Activated effector memory CD4-positive, alpha-beta T cell treated with anti-CD3 and anti-CD28 coated beads, Interleukin-2, amount 50 U/mL, for 16 hours (primary cell): ENCODE data around the gene ARMC6.
A peak's percentile ranks its signal among the peaks of the same experiment; 100 is the strongest.

Experiments
- DNase-seq: peaks from one replicate; pipeline ENCODE4 v3.0.0-alpha.2; 2020

ARMC6 gene

GRCh38 chr19:19033426-19034203 lies at the start of gene ARMC6, which contains the start of gene SUGP2:
Gene ARMC6 (plus strand): TSS chr19:19033603. CDS start chr19:19034210, 607 bp downstream.
Gene SUGP2 (minus strand): TSS chr19:19033517. CDS start chr19:19031071, 2,446 bp downstream.
- DNase-seq, result peak; percentile 96

DNA sequence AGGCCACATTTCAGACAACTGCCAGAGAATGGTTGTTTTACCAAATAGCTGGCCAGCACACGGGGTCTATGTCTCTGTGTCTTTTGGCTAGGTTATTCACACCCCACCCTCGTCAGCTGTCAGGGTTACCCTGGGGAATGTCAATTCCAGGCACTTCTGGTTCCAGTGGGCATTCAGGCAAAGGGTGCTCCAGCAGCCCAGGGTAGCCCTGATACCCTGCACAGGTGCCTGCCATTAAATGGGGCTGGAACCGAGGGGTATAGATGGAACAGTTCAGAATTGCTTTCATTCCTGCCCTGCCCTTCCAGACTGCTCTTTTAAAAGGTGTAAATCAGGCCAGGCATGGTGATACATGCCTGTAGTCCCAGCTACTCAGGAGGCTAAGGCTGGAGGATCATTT lies 49.2 kb upstream of the ARMC6 start:
- no peak for DNase-seq

- DNase-seq, result no peak
These were observed 48.1 kb upstream of the ARMC6 start for GRCh38 chr19:18985257-18985656.

- no peak for DNase-seq
These were observed 45.9 kb upstream of the ARMC6 start for GRCh38 chr19:18987456-18987855.

- no peak for DNase-seq
These were observed 44.1 kb upstream of the ARMC6 start for GRCh38 chr19:18989316-18989715.

DNA sequence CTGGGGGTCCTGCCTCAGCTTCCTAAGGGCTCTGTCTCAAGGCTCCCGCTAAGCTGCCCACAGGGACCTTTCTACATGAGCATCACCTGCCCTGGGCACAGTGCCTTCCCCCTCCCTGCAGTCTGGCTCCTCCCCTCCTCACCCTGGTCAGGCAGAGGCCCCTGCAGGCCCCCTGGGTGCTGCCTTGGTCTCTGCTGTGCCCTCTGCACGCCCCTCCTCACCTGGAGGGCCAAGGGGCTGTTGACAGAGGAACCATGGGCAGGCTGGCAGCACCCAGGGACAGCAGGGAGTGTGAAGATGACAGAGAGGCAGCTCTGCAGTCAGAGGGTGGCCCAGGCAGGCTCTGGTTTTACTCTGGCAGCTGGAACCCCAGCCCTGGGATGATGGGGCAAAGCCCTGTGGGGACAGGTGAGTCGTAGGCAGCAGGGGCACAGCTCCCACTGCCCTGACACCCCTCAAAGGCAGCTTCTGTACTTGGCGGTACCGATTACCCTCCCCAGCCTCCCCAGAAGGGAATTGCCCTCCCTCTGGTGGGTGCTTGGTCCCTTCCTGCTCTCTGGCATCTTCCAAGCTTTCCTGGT lies 43.2 kb upstream of the ARMC6 start:
- no peak for DNase-seq

- no peak for DNase-seq
These were observed 42.4 kb upstream of the ARMC6 start for GRCh38 chr19:18991006-18991405.

DNA sequence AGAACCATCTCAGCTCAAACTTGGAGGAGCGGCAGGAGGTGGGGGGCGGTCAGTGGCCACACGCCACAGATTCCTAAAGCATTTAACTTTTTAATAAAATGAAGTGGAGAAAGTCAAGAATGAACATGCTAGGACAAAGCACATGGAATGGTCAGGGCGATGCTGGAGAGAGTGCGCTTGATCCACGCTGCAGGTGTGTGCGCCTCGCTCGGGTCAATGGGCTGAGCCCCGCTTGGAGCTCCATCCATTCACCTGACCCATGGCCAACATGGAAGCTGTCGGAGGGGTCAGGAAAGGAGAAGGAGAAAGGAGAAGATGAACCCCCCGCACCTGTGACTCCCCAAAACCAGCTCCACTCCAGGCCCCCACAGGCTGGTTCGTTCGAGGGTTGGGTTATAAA lies 41.9 kb upstream of the ARMC6 start:
- DNase-seq, result no peak

DNA sequence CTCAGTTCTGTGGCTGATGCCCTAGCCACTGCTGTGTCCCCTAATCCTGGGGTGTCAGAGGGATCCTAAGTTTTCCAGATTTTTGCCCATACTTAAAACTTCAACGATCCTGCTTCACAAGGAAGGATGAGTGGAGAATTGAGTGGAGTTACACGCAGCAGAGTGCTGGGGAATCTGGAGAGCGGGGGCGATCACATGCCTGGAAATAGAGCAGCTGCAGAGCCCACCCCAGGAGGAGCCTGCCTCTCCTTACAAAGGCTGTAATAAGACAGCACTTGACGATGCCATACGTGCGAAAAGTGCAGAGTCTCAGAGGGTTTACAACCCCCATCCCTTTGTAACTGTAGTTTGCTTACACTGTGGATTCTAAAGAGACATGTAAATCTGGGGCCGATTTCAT lies 40.7 kb upstream of the ARMC6 start:
- no peak for DNase-seq

DNA sequence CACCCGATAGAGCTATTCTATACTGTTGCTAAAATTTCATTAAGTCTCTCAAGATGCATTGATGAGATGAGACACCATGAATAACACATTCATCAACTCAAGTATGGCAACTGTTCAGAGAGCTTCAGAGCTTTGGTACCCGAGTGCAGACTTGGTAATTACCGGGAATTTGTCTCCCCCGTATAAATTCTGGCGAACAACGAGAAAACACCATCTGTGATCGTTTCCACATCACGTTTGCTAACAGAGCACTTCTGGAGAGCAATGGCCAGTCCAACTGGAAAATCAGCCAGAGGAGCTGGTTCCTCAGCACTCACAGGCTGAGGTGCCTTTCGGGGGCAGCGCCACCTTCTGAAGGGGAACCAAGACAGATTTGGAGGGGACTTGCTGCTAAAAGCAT lies 40.3 kb upstream of the ARMC6 start:
- no peak for DNase-seq

- DNase-seq, result no peak
These were observed 37.6 kb upstream of the ARMC6 start for GRCh38 chr19:18995804-18996241.

- DNase-seq, result no peak
These were observed 37.1 kb upstream of the ARMC6 start for GRCh38 chr19:18996351-18996750.

GRCh38 chr19:18996796-18997394 lies 36.5 kb upstream of the ARMC6 start:
- DNase-seq, result no peak

- DNase-seq, result no peak
These were observed 35.1 kb upstream of the ARMC6 start for GRCh38 chr19:18998276-18998675.

DNA sequence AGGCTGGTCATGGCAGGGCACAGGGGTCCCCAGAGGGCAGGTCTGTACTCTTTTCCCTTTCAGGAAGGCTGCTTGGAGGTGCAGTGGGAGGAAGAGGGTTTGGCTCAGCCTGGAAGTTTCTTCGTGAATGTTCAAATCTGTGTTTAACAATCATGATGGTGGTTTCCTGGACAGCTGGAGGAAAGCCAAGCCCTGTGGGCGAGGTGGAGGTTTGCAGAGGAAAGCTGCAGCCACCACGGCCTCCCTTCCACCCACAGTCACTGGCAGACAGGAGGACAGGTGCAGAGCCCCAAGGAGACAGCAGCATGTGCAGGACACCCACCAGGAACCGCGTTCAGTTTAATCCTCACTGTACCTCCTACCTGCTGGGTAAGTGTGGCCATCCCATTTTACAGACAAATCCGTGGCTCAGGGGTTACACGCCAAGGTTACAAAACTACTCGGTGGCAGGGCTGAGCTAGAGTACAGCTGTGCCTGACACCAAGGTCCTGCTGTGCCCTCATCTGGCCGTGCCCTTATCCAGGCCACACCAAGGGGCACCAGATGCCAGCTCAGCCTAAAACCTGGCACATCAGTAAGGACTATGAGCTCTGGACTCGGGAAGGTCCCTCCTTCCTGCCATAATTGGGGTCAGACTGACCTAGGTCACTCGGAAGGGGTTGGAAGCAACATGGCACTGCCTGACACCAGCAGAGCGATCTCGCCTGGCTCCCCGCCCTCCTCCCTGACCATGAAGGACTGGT lies 34.2 kb upstream of the ARMC6 start:
- DNase-seq, result no peak

- DNase-seq, result no peak
These were observed 33.3 kb upstream of the ARMC6 start for GRCh38 chr19:18999896-19000620.

- DNase-seq, result no peak
These were observed 29.3 kb upstream of the ARMC6 start for GRCh38 chr19:19004144-19004543.

- DNase-seq, result no peak
These were observed 27.2 kb upstream of the ARMC6 start for GRCh38 chr19:19006213-19006612.

DNA sequence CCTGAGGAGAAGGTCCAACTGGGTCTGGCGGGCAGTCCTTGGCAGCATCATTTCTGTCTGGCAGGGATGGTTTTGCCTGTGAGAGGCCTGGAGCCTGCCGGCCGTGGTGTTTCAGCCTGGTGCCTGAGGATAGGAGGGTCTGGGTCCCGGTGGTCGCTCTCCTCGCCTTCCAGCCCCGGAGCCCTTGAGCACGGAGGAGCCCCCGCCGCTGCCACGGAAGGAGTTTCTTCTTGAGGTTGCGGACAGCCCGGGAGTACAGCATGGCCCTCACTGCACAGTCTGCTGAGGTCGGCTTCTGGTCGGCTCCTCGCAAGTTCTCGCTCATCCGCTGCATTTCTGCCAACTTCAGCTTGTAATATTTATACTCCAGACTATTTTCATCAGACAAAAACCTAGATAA lies 23.5 kb upstream of the ARMC6 start:
- DNase-seq, result no peak

DNA sequence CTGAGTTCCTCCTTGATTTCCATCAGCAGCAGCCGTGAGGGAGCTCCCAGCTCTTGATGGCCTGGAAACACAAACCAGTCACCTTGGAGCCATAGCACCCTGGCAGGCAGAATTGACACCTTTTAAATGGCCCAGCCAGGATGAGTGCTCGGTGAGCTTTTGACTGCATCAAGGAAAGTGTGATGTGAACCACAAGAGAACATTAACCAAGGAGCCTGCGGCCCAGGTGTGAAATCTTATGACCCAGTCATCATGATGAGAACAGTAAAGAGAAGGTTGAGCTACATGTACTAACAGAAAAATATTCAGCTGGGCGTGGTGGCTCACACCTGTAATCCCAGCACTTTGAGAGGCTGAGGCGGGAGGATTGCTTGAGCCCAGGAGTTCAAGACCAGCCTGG lies 22.9 kb upstream of the ARMC6 start:
- DNase-seq, result no peak

DNA sequence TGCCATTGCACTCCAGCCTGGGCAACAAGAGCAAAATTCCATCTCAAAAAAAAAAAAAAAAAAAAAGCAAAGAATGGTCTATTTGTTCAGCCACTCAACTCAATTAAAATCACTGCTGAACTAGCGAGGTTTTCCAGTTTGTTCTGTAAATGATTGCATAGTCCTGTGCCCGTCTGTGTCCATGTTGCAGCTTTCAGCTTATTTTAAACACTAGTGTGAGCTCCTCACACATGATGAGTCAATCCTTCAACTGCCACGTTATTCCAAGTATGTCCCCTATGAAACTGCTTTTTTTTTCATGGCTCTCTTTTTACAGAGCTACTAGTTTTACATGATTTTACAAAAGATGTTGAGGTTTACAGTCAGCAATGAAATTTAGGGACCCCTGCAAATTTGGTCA lies 12.3 kb upstream of the ARMC6 start:
- DNase-seq, result no peak

- DNase-seq, result no peak
These were observed 10.9 kb upstream of the ARMC6 start for GRCh38 chr19:19022380-19022961.
